Keratinocyte (primary cell): ENCODE results near the gene MAGI2. TPM values are rescaled to one million over a fixed set of nuclear protein-coding genes. Genes with fewer than 3 reads are reported as not detected.

ENCODE experiments used
- DNase-seq: peaks from one replicate; pipeline ENCODE4 v3.0.0-alpha.2; 2011; ENCODE audit warnings: low read depth, missing footprints, low spot score
- FAIRE-seq: peaks from 2 replicates; lab custom pipeline; 2011; peaks lifted over from hg19 to GRCh38; lab: Jason Lieb, UNC
- H2AFZ ChIP-seq: 2 replicates; pipeline ENCODE4 v1.6.0; 2012; ENCODE audit warnings: low read length, control low read depth, inconsistent platforms; ENCODE audit not compliant: control insufficient read depth
- H3K27ac ChIP-seq: 2 replicates; pipeline ENCODE4 v1.5.1; 2011; ENCODE audit warnings: low read length; ENCODE audit not compliant: control insufficient read depth, insufficient read depth
- H3K27me3 ChIP-seq: 3 replicates; pipeline ENCODE4 v1.6.0; 2011; ENCODE audit warnings: low read length; ENCODE audit not compliant: control insufficient read depth, insufficient read depth; ENCODE audit errors: extremely low read depth
- H3K36me3 ChIP-seq, 2 experiments: 2 replicates in 1 of 2; 3 replicates in 1 of 2; pipeline ENCODE4 v1.5.1; 2011; ENCODE audit warnings: low read length in 2 of 2, mild to moderate bottlenecking in 1 of 2; ENCODE audit not compliant: control insufficient read depth in 2 of 2, insufficient read depth in 2 of 2; ENCODE audit errors: extremely low read depth in 1 of 2
- H3K4me1 ChIP-seq: 3 replicates; pipeline ENCODE4 v1.5.1; 2011; ENCODE audit warnings: low read length; ENCODE audit not compliant: control insufficient read depth, insufficient read depth; ENCODE audit errors: extremely low read depth
- H3K4me2 ChIP-seq: 3 replicates; pipeline ENCODE4 v1.6.0; 2011; ENCODE audit warnings: low read depth, low read length; ENCODE audit not compliant: control insufficient read depth, insufficient read depth; ENCODE audit errors: extremely low read depth
- H3K4me3 ChIP-seq, 3 experiments: fragments of 200-600 bp in 1 of 3; sonication (generic) in 1 of 3; 2 replicates in 2 of 3; 3 replicates in 1 of 3; pipeline ENCODE4 v1.5.1; 2011 to 2016; ENCODE audit warnings: low read length in 3 of 3, mild to moderate bottlenecking in 3 of 3, control low read depth in 2 of 3, inconsistent platforms in 1 of 3, low read depth in 1 of 3, mixed read lengths in 1 of 3, mixed run types in 1 of 3, moderate library complexity in 1 of 3; ENCODE audit not compliant: control insufficient read depth in 2 of 3, insufficient read depth in 2 of 3; ENCODE audit errors: extremely low read depth in 1 of 3
- H3K79me2 ChIP-seq: 2 replicates; pipeline ENCODE4 v1.6.0; 2012; ENCODE audit warnings: low read length; ENCODE audit not compliant: control insufficient read depth, insufficient read depth
- H3K9ac ChIP-seq: 3 replicates; pipeline ENCODE4 v1.6.0; 2011; ENCODE audit warnings: low read length; ENCODE audit not compliant: control insufficient read depth, insufficient read depth; ENCODE audit errors: extremely low read depth
- H3K9me1 ChIP-seq: 3 replicates; pipeline ENCODE4 v1.6.0; 2011; ENCODE audit warnings: low read length; ENCODE audit not compliant: control insufficient read depth, insufficient read depth; ENCODE audit errors: extremely low read depth
- H3K9me3 ChIP-seq: 2 replicates; pipeline ENCODE4 v1.5.1; 2012; ENCODE audit warnings: low read depth, low read length; ENCODE audit not compliant: control insufficient read depth
- H4K20me1 ChIP-seq: 3 replicates; pipeline ENCODE4 v1.6.0; 2011; ENCODE audit warnings: low read length; ENCODE audit not compliant: control insufficient read depth, insufficient read depth; ENCODE audit errors: extremely low read depth
- CTCF ChIP-seq, 3 experiments: IDR thresholded peaks in 1 of 3; conservative IDR thresholded peaks in 1 of 3; optimal IDR thresholded peaks in 1 of 3; 2 replicates in 2 of 3; 3 replicates in 1 of 3; pipeline versions ENCODE3 to v1.5.1; 2011; ENCODE audit warnings: low read length in 3 of 3, mild to moderate bottlenecking in 3 of 3, moderate library complexity in 2 of 3, control low read depth in 1 of 3, inconsistent platforms in 1 of 3; ENCODE audit not compliant: insufficient read depth in 2 of 3; ENCODE audit errors: extremely low read depth in 1 of 3
- EZH2 ChIP-seq: IDR thresholded peaks from one replicate; pipeline ENCODE4 v1.6.1; 2012; ENCODE audit warnings: inconsistent platforms, mild to moderate bottlenecking, low read length, moderate library complexity
- dilution Hi-C: fragments of 300-500 bp; cut with MboI; formaldehyde crosslinking; loops from one replicate; pipeline ENCODE4 v1.7.0; 2020; ENCODE audit warnings: low sequenced_read_pairs; ENCODE audit not compliant: extremely low pct_ligation_motif_present
- polyA plus RNA-seq, 5 experiments: library from polyadenylated mRNA; depleted of rRNA in 3 of 5; stranded (reverse) in 3 of 5; stranded (forward) in 1 of 5; unstranded in 1 of 5; fragments of >200 nt; gene quantifications; 1 replicate in 1 of 5; 2 replicates in 3 of 5; 3 replicates in 1 of 5; pipeline versions ENCODE4 v1.2.1 to v1.2.3, GENCODE V29; 2011 to 2012; ENCODE audit warnings: missing spikeins in 2 of 5, low read depth in 1 of 5, low replicate concordance in 1 of 5

MAGI2 gene
- polyA plus RNA-seq, 1 donor (not counting 4 experiments of a cell fraction or from before 2014, with no cell fraction given) = 0.07 TPM

- H3K4me2 ChIP-seq = no peak overlapping the region
Measured at GRCh38 chr7:78099715-78100394, 1353.6 kb downstream of the MAGI2 start.

GRCh38 chr7:78095549-78095948 lies 1357.9 kb downstream of the MAGI2 start:
- Histone ChIP-seq H3K27ac (no peak overlapping the region), H3K4me3 (no peak overlapping the region), H3K9me3 (no peaks in the 10 kb centered on the region), H3K79me2 (no peaks in the 10 kb centered on the region), H3K36me3 (no peaks in the 10 kb centered on the region), H3K27me3 (peaks cover 3% of the 10 kb centered on the region), H2AFZ (no peak overlapping the region), H3K9me1 (no peaks in the 10 kb centered on the region), H3K4me1 (no peaks in the 10 kb centered on the region), H3K9ac (no peak overlapping the region), H3K4me2 (no peak overlapping the region), H4K20me1 (no peaks in the 10 kb centered on the region)
- FAIRE-seq = no peak
- TF ChIP-seq CTCF (optimal IDR thresholded peaks at IDR 0.05 in 1 of 3, IDR thresholded peaks at IDR 0.05 in 1 of 3, conservative IDR thresholded peaks at IDR 0.05 in 1 of 3; ENCODE audit: extremely low read depth in 1 of 3, insufficient read depth in 2 of 3, low read length in 3 of 3) = no peak
- TF ChIP-seq EZH2 = no peak
- no peak for DNase-seq
- dilution Hi-C loops = no loop called here

More at GRCh38 chr7:78099715-78100394, 1353.6 kb downstream of the MAGI2 start:
- Histone ChIP-seq H3K9me1 (no peaks in the 10 kb centered on the region), H3K4me1 (no peaks in the 10 kb centered on the region), H3K36me3 (no peaks in the 10 kb centered on the region), H3K27ac (no peak overlapping the region), H3K9me3 (no peaks in the 10 kb centered on the region), H4K20me1 (no peaks in the 10 kb centered on the region), H3K27me3 (no peaks in the 10 kb centered on the region), H3K9ac (no peak overlapping the region), H3K79me2 (no peaks in the 10 kb centered on the region), H3K4me3 (no peak overlapping the region), H2AFZ (no peak overlapping the region)
- FAIRE-seq = no peak
- no peak for DNase-seq
- dilution Hi-C loops = no loop called here
- TF ChIP-seq CTCF (optimal IDR thresholded peaks at IDR 0.05 in 1 of 3, IDR thresholded peaks at IDR 0.05 in 1 of 3, conservative IDR thresholded peaks at IDR 0.05 in 1 of 3; ENCODE audit: extremely low read depth in 1 of 3, insufficient read depth in 2 of 3, low read length in 3 of 3) = no peak
- no peak for TF ChIP-seq EZH2
